Measurements from ENCODE around the gene KIFAP3.

DNA sequence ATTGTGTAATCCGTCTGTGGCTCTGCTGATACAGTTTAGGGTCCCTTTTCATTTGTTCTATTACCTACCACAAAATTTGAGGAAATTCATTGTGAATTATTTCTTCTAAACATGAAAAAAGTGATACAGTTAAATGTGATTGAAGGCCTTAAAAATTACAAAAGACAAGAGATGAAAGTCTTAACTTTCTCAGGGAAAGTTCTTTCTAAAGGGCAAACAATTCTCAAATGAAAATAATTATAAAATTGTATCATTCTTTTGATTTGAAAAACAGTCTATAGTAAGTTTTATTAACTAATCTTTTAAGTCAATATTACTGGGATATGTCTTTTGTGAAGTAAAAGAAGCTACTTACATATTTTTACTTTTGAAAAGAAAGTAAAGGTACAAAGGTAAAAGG lies 123.4 kb downstream of the KIFAP3 start:
- TF ChIP-seq, protein P1, sequence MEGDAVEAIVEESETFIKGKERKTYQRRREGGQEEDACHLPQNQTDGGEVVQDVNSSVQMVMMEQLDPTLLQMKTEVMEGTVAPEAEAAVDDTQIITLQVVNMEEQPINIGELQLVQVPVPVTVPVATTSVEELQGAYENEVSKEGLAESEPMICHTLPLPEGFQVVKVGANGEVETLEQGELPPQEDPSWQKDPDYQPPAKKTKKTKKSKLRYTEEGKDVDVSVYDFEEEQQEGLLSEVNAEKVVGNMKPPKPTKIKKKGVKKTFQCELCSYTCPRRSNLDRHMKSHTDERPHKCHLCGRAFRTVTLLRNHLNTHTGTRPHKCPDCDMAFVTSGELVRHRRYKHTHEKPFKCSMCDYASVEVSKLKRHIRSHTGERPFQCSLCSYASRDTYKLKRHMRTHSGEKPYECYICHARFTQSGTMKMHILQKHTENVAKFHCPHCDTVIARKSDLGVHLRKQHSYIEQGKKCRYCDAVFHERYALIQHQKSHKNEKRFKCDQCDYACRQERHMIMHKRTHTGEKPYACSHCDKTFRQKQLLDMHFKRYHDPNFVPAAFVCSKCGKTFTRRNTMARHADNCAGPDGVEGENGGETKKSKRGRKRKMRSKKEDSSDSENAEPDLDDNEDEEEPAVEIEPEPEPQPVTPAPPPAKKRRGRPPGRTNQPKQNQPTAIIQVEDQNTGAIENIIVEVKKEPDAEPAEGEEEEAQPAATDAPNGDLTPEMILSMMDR (conservative IDR thresholded peaks at IDR 0.05; ENCODE audit: low read length): no peak
- TF ChIP-seq EZH2phosphoT487 (IDR thresholded peaks at IDR 0.05; ENCODE audit: borderline replicate concordance, low read depth, low read length): no peak

Data from OCI-LY7 (cell line).